Liver (tissue), 3 donors: Measurements from ENCODE around the gene DIAPH2.

Experiments
- ATF3 ChIP-seq: IDR thresholded peaks from 2 replicates; pipeline ENCODE4 v1.6.1; 2016; ENCODE audit warnings: antibody characterized with exemption
- CTCF ChIP-seq: fragments of 150-350 bp; IDR thresholded peaks from 2 replicates; pipeline ENCODE4 v1.5.1; 2017; ENCODE audit warnings: improper control_type of control experiment, low read depth, low read length; ENCODE audit not compliant: missing input control
- NR2F2 ChIP-seq: IDR thresholded peaks from 2 replicates; pipeline ENCODE4 v1.6.1; 2016; ENCODE audit warnings: antibody characterized with exemption
- RAD21 ChIP-seq, 2 donors: IDR thresholded peaks; 2 replicates each; pipeline ENCODE4 v1.6.1; 2016; ENCODE audit warnings: antibody characterized with exemption in 2 of 2, mild to moderate bottlenecking in 2 of 2
- REST ChIP-seq: IDR thresholded peaks from 2 replicates; pipeline ENCODE4 v1.6.1; 2016; ENCODE audit warnings: antibody characterized with exemption, mild to moderate bottlenecking
- YY1 ChIP-seq: IDR thresholded peaks from 2 replicates; pipeline ENCODE4 v1.6.1; 2016; ENCODE audit warnings: antibody characterized with exemption, mild to moderate bottlenecking
- donor health status: healthy.
- donor health status: healthy.

GRCh38 chrX:96682516-96682915 is 2.1 kb upstream of the DIAPH2 start:
- no peak for TF ChIP-seq YY1
- TF ChIP-seq ATF3, result no peak
- TF ChIP-seq RAD21 (IDR thresholded peaks at IDR 0.05), result no peak
- TF ChIP-seq NR2F2, result no peak
- TF ChIP-seq CTCF, result no peak
- no peak for TF ChIP-seq REST
